BJ (cell line): ENCODE data around the gene MRPL4. TPM values are rescaled to one million over a fixed set of nuclear protein-coding genes. Genes with fewer than 3 reads are reported as not detected.
A peak's percentile ranks its signal among the peaks of the same experiment; 100 is the strongest.

Experiments used
- CTCF ChIA-PET: fragments of 350-600 bp; formaldehyde crosslinking; extraction: SDS; loops from one replicate; lab custom pipeline; 2021; ENCODE audit warnings: antibody characterized with exemption, inconsistent platforms; lab: Yijun Ruan, JAX
- POLR2A ChIA-PET: fragments of 300-600 bp; sonication (Branson Sonifier 250); formaldehyde crosslinking; extraction: SDS; loops from one replicate; lab custom pipeline; 2021; ENCODE audit warnings: antibody characterized with exemption; lab: Charles Lee
- DNase-seq: peaks from one replicate; pipeline ENCODE4 v3.0.0-alpha.2; 2011; ENCODE audit warnings: low read depth
- H3K27me3 ChIP-seq: 2 replicates; pipeline ENCODE4 v1.6.0; 2011; ENCODE audit warnings: low read length; ENCODE audit not compliant: control insufficient read depth, insufficient read depth
- H3K36me3 ChIP-seq: 2 replicates; pipeline ENCODE4 v1.5.1; 2011; ENCODE audit warnings: low read length; ENCODE audit not compliant: control insufficient read depth, insufficient read depth
- H3K4me3 ChIP-seq: 2 replicates; pipeline ENCODE4 v1.5.1; 2011; ENCODE audit warnings: low read depth, mild to moderate bottlenecking, control low read depth, low read length
- CTCF ChIP-seq: IDR thresholded peaks from 2 replicates; pipeline ENCODE4 v1.5.1; 2011; ENCODE audit warnings: low read depth, mild to moderate bottlenecking, control low read depth, inconsistent platforms, low read length, moderate library complexity; ENCODE audit not compliant: insufficient read depth
- polyA plus RNA-seq: library from polyadenylated mRNA; depleted of rRNA; stranded (reverse); fragments of >200 nt; gene quantifications from 2 replicates; pipeline ENCODE4 v1.2.3, GENCODE V29; 2011

Gene MRPL4
- polyA plus RNA-seq, 1 experiment: 58.7 TPM

- DNase-seq: no peak
- ChIA-PET POLR2A (no interaction called here), CTCF (interaction anchor here (1.0 to 2.3 kb wide), 3 partner anchors 13 to 148 kb away, joined by 3 to 5 read pairs (median 4); no protein-coding TSS in a partner anchor)
- H3K27me3 ChIP-seq: no peaks in the 10 kb centered on the region
- no peak overlapping the region for H3K4me3 ChIP-seq
- TF ChIP-seq CTCF: no peak
- no peaks in the 10 kb centered on the region for H3K36me3 ChIP-seq
These were observed 6.7 kb upstream of the MRPL4 start for GRCh38 chr19:10245189-10245939.

GRCh38 chr19:10246511-10246910 is 5.5 kb upstream of the MRPL4 start:
- POLR2A ChIA-PET: no interaction called here
- CTCF ChIA-PET: interaction anchor here (1.3 to 2.9 kb wide), 4 partner anchors 11 to 149 kb away, joined by 3 to 9 read pairs (median 4); no protein-coding TSS in a partner anchor
- no peaks in the 10 kb centered on the region for H3K27me3 ChIP-seq
- H3K4me3 ChIP-seq: no peak overlapping the region
- H3K36me3 ChIP-seq: no peaks in the 10 kb centered on the region
- no peak for DNase-seq
- TF ChIP-seq CTCF: no peak

GRCh38 chr19:10252707-10253106 is 693 bp downstream of the MRPL4 start:
- H3K36me3 ChIP-seq: peaks cover 15% of the 10 kb centered on the region
- ChIA-PET POLR2A (no interaction called here), CTCF (interaction anchor here (1.8 to 4.9 kb wide), 2 partner anchors 139 to 154 kb away, joined by 6 to 77 read pairs; no protein-coding TSS in a partner anchor)
- peak overlapping the region; percentile 97 for H3K4me3 ChIP-seq
- no peak for DNase-seq
- no peaks in the 10 kb centered on the region for H3K27me3 ChIP-seq
- no peak for TF ChIP-seq CTCF

GRCh38 chr19:10254244-10254643 is 2.2 kb downstream of the MRPL4 start:
- Histone ChIP-seq H3K27me3 (no peaks in the 10 kb centered on the region), H3K4me3 (no peak overlapping the region), H3K36me3 (peaks cover 23% of the 10 kb centered on the region)
- POLR2A ChIA-PET: no interaction called here
- DNase-seq: no peak
- TF ChIP-seq CTCF: no peak
- CTCF ChIA-PET: interaction anchor here (0.7 kb wide), 1 partner anchor 82 kb away, joined by 3 read pairs; no protein-coding TSS in a partner anchor

- POLR2A ChIA-PET: no interaction called here
- Histone ChIP-seq H3K36me3 (peaks cover 23% of the 10 kb centered on the region), H3K4me3 (no peak overlapping the region), H3K27me3 (no peaks in the 10 kb centered on the region)
- no peak for DNase-seq
- CTCF ChIA-PET: interaction anchor here (0.6 kb wide), 1 partner anchor 159 kb away, joined by 3 read pairs; no protein-coding TSS in a partner anchor
- TF ChIP-seq CTCF: no peak
These were observed 3.3 kb downstream of the MRPL4 start for GRCh38 chr19:10255358-10255757.
